Stimulated activated CD4-positive, alpha-beta T cell treated with anti-CD3 and anti-CD28 coated beads, Interleukin-1b, Interleukin-23, amount 100 ng/mL, for 24 hours (primary cell): ENCODE measurements around the gene ZMIZ1.

Experiments
- DNase-seq, 4 experiments: peaks; one replicate each; pipeline ENCODE4 v3.0.0-alpha.2; 2020; ENCODE audit warnings: low read depth in 4 of 4, low spot score in 1 of 4

The ZMIZ1 gene

DNA sequence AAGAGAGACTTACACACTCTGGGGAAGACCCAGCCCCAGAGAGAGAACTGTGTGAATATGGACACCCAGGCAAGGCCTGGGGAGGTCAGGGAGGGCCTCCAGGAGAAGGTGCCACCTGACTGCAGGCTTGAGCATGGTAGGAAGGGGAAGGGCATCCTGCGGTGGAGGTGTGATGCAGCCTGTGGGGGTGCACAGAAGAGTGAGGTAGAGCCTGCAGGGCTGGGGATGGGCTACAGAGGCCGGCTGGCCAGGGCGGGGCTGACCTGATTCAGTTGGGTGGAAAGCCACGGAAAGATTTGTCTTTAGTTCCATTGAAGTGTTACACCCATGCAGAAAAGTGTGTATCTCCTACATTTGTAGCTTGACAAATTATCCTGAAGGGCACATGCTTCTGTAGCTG lies 47.6 kb downstream of the ZMIZ1 start:
- no peak for DNase-seq

DNA sequence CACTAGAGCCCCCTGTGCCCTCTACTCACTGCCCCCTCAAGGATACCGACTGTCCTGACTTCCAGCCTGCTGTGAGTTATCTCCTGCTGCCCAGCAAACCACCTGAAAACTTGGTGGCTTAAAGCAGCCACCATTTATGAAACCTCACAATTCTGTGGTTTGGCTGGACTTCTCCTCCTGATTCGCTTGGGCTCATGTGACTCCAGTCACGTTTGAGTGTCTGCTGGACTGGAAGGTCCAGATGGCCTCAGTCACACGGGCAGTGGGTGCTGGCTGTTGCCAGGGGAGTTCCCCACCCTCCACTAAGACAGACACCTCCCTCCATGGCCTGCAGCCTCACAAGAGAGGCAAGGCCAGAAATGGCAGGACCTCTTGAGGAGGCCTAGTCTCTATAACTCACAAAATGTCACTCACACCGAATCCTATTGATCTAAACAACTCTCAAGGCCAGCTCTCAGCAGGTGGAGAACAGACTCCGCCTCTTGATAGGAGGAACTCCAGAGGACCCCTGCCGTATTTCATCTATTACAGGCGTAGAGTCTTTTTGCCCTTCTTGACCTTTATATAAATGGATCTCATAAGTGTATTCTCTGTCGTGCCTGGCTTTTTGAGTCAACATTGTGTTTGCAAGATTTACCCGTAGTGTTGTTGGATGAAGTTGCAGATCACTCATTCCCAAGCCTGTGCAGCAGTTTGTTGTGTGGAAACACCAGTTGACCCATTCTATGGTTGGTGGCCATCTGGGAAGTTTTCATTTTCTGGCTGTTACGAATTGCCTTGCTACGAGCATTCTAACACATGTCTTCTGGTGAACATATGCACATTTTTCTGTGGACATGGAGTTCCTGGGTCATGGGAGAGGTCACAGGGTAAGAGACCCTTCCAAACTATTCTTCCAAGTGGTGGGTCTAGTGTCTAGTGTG lies 48.3 kb downstream of the ZMIZ1 start:
- DNase-seq, result no peak

DNA sequence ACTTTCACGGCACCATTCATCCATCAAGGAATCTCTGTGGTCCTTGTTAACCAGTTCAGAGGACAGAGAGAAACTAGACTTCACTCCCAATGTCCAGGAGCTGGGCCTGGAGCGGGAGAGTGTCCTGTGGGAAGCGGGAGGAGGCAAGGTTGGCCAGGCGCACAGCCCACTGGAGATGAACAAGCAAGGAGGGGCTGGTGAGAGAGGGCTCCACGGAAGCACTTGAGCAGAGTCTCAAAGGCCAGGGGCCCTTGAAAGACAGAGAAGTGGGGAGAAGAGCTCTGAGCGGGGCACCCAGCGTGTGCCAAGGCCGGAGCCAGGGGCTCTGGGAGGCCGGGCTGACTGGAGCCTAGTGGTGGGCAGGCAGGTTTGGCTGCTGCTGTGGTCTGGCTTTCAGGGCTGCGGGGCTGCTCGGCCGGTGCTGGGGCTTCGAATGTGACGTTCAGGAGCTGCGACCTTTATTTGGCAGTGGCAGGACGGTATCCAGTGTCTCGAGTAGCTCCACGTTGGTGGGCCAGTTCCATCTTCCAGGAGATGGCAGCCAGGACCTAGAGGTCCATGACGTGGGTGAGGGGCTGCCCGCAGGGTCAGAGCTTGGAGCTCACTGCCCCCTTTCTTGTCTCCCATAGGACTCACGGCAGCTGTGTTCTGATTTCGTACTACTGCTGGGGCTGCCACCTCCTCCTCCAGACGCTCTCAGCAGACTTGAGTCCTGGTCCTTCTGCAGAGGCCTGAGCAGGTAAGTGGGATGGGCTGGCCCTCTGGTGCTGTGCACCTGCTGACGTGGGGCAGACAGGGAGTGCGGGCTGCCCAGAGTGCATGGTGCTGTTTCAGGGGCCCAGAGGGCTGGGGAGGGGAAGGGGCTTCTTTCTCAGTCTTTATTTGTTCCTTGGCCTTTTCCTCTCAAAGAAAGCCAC lies 49.8 kb downstream of the ZMIZ1 start:
- no peak for DNase-seq

DNA sequence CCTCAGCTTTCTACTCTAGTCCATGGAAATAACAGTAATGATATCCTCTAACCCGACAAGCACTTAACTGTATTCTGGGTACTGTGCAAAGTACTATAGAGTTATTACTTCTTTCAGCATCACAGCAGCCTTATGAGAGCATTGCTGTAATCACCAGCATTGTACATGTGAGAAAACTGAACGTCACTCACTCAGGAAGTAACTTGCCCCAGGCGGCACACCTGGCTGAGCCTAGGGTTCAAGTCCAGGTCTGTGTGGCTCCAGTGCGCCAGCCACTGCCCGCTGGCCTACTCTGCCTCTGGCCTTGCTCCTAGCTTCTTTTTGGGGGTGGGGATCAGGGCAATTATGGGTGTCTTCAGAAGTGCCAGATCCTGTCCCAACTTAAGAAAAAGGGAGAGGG lies 50.5 kb downstream of the ZMIZ1 start:
- DNase-seq, result no peak

DNA sequence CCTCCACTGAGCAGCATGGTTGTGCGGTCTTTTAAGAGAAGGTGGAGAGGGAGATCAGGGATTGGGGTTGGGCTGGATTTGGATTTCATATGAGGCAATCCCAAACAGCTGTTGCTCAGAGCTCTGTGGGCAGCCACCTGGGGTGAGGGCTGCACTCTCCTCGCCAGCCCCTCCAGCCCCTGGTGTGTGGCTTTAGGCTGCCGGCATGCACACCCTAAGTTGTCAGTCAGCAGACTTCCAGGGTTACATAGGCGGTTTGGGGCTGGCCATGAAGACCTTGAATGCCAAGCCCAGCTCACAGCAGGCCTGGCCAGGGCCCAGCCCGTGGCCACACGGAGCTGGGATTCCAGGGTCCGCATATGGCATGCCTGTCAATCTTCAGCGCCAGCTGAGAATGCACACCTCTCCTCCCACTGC lies 54.8 kb downstream of the ZMIZ1 start:
- DNase-seq, result no peak

DNA sequence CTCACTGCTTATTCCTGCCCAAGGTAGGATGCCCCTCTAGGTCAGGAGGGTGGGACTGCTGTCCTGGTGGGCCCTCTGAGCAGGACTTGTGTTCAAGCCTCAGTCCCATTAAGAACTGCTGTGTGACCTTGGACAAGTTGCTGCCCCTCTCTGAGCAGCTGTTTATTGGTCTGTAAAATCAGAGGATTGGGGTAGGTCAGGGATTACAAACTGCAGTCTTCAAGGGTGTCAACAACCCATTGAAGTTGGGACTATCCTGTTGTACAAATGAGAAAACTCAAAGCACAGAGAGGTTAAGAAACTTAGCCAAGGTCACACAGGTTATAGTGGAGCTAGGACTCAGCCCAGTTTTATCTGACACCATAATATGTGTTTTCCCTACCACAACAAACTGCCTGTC lies 55.3 kb downstream of the ZMIZ1 start:
- DNase-seq, result no peak

DNA sequence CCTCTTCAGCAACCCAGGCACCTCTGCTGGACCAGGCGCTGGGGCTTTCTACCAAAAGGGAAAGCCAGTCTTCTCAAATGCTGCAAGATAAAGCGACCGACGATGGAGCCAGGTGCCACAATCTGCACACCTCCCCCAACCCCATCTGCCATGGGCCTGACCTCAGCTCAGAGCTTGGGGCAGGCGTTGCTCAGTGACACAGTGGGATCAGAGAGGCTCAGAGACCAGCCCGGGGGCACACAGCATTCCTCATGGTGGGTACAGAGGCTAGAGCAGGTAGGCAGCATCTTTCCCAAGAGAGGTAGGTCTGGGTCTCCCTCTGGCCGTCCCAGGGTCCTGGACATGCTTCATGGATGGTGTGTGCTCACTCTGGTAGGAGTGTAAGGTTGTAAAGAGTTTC lies 56.3 kb downstream of the ZMIZ1 start:
- no peak for DNase-seq

DNA sequence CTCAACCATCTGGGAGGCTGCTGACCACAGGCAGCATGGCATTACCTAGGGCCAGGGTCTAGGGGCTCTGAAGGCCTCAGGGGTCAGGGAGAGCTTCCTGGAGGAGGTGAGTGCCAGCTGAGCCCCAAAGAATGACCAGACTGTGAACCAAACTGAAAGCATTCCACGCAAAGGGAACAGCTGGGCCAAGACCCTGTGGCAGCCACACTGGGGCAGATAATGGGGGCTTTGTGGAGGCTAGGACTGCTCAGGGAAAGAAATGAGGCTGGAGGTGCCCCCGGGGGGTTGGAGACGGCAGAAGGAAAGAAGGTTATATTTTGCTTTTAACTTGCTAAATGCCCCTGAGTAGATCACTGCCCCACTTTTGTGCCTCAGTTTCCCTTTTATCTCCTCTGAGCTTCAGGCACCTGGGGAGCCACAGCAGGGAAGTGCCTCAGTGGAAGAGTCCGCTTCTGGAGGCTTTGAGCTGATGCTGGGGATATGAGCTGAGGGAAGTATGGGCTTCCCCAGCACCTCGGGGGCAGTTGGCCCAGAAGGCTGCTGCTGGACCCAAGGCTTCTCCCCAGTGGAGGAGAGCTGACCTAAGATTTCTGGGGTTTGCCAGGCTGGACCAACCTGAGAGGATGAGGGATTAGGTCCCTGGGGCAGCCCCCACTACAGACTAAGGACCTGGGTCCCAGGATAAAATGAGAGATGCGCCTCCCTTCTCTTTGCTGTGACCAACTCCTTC lies 57.8 kb downstream of the ZMIZ1 start:
- DNase-seq, result no peak

DNA sequence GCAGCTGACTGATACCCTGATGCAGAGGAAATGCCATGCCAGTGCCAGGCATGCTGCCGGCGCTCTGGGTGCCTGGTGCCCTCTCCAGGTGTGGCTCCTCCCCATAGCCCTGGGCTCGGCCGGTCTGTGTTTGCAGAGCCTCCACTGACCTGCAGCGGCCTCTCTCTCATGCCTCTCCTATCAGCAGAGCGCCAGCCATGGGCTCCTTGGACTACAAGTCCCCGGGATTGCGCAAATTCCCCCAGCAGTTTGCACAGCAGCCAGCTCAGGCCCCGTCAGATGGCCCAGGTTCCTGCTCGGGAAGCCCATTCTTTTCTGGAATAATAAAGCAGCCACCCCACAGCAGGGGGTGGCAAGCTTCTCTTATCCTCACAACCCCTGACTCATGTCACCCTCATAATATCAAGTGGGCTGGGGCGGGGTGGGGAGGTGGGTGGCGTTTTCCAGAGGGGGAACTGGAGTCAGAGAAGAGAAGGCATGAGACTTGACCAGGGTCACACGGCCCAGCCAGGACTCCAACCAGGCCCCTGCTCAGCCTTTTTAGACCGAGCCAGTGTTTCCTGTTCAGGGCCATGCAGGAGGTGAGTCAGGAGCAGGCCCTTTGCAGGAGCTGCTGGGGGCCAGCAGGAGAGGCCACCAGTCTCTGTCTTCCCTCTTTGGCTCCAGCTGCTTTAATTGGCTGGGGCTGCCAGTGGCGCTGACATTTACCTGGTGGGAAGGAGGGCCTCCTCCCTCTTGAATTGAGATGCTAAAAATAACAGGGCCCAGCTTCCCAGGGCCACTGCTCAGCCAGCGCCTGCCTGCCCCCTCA lies 58.6 kb downstream of the ZMIZ1 start:
- no peak for DNase-seq

DNA sequence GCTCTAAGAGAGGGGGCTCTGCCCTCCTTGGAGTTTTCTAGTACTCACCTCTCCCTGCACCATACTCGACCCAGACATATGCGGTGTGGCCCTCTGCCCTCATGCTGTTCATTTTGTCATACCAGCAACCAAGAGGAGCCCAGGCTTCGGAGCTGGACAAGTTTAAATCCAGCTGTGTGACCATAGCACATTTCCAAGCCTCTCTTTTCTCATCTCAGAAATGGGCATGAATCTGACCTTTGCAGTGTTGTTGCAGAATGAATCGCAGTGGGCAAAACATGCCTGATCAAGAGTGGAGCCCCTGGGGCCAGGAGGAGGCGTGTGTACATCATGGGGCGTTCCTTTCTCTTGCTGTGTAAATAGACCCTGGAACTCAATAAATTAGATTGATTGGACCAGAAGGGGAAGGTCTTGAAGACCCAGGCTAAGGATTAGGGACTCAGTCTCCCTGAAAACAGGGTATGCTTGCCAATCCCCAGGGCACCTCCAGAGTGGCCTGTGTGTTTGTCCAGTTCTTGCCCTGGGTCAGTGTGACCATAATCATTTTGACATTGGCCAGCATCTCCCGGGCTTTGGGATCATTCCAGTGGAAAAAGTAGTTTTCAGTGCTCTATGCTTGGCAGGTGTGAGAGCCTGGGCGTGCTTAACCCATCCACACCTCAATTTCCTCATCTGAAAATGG lies 59.6 kb downstream of the ZMIZ1 start:
- no peak for DNase-seq

DNA sequence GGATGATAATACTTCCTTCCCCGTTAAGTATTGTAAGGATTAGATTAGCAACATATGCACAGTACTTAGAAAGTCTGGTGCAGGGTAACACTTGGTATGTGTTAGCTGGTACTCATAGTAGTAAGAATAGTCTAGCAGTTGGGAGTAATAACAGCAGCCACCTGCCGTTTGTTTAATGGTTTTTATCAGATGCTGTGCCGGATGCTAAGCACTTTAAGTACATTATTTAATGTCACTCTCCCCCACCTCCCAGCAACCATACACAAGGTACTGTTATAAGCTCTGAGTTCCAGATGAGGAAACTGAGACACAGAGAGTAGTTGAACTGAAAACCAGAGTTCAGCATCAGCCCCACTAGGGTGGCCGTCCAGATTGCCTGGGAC lies 60.1 kb downstream of the ZMIZ1 start:
- no peak for DNase-seq

DNA sequence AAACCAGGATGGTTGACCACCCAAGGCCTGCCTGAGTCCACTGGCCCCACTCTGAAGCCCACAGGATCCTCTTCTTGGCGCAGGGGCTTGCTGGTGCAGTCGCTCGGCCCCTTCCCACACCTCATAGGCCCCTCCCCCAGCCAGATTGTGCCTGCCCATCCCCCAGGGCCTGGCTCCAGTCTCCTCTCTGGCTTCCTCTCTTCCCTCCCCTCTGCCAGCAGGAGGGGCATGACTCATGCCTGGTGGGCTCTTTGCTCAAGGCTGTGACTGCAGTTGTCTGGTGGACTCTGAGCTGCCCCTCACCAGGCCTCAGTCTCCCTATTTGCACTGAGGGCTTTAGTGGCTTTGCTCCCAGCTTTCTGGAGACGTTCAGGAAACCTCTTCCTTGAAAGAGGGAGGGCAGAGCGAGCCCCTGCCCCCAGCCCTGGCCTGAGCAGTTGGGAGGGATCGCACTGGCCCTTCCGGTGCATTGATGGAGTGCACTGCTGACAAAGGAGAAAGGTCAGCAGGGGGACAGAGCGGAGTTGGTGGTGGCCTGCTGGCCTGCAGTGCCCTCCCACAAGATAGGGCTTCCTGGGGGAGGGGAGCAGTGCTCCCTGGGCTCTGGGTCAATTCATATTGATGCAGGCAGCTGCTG lies 60.7 kb downstream of the ZMIZ1 start:
- no peak for DNase-seq

DNA sequence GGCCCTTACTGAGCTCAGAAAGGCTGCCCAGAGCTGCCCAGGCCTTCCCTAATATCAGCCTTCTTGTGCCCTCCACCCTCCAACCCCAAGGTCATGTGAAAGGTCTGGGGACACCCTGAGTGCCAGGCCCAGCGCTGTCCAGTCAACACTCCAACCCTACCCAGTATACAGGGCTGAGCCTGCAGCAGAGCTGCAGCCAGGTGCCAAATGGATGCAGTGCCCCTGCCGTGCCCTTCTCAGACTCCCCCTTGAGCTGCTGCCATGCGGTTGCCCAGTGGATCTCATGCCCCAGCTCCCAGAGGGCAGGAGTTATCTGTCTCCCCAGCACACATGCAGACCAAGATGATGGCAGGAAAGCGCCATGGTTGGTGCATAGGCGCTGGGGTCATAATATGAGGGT lies 61.5 kb downstream of the ZMIZ1 start:
- DNase-seq, result no peak

DNA sequence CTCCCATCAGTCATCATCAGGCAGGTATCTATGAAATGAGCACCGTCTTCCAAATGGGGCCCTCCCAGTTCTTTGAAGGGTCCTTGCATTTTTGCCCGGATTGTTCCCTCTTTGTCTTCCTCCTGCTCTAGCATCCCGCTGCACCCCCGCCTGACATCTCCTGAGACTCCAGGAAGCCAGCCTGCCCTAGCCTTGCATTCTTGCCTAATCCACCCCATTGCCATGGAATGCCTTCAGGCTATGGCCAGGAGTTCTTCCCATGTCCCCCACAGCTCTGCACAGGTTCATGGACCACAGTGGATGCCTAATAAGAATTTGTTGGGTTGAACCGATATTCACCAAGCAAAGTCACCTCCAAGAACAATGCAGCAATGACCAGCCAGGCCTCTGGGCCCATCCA lies 62.1 kb downstream of the ZMIZ1 start:
- no peak for DNase-seq

DNA sequence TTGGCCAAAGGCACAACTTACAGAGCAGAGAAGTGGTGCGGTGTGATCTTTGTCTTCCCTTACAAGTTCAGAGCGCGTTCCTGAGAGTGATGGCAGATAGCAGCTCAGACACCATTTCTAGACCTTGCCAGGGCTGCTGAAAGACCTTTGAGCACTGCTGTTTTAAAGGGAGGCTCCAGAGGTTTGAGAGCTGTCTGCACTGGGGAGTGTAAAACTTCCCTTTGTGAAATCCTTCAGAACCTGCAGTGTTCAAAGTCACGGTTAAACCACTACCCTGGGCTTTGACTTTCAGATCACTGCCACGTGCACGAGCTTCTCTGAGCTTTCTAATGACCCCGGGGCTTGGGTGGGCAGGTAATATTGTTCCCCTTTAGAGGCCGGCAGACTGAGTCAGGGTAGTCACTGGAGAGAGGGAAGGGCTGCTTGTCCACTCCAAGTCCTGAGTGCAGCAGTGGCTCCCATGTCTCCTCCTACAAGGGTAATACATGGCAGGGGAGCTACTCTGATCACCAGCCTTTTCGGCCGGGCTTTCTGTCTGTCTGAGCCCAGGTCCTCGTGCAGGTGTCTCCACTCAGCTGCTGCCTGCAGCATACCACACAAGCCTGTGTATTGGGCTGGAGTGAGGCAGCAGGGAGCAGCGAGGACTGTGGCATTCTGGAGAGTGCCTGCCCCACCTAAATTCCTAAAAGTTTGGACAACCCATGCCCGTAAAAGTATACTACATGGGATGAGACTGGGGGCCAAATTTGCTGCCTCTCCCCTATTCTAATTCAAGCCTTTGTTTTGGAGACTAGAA lies 63.3 kb downstream of the ZMIZ1 start:
- DNase-seq, result no peak

DNA sequence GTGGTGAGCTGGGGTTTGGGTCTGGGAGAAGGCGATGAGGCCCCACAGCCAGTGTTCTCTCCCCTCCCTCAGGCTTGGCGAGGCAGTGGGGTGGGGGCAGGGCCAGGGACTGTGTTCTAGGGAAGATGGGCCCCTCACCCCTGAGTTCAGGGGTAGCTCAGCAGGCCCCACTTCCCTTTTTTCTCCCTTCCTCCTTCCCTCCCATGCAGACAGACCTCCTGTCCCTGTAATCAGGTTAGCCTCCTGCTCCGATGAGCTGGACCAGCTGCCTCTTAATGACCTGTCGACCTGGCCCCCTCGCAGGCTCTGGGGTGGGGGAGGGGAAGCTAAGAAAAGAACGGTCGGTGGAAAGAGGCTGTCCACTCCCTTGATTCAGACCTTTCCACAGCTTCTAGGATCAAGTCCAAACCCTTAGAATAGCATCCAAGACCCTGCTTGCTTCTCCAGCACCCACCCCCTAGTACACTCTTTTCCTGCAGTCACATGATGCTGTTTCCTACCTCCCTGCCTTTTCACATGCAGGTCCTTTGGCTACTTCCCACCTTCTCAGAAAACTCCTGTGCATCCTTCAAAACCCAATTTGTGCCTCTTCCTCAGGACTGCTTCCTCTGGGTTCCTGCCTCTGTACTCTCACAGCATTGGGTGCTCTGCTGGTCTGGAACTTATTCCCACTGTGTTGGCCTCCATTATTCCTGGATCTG lies 64.1 kb downstream of the ZMIZ1 start:
- no peak for DNase-seq

DNA sequence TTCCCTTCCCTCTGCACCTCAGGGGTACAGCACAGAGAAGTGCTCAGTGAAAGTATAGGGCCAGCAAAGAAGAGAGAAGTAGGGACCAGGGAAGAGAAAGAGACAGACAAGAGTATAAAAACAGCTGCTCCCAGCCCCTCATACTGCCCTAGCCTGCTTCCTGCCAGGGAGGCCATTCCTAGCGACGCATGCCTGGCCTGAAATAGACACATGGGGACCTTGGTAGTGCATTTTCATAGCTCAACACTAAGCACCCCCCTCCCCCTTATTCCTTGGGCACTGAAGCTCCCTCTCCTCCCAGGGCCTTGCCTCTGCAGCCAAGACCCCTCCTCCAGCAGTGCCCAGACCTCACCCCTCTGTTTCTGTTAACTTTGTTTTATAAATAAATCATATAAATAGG lies 64.7 kb downstream of the ZMIZ1 start:
- no peak for DNase-seq

DNA sequence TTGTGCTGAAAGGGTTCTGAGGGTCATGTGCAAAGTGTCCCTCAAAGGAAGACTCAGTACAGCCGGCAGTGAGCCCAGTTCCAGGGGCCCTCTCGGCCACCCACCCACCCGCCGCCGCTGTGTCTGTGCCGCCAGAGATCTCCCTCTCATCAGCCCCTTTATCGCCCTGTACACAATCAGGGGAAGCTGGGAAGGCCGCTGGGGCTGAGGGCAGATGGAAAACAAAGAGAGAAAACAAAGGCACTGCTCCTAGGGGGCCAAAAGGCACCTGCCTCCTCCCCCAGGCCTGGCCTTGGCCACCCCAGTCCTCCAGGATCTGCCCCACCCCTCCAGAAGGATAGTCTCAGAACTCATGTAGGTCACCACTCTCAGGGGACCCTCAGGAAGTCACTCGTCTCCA lies 67.0 kb downstream of the ZMIZ1 start:
- DNase-seq, result no peak
